Activated gamma-delta T cell (primary cell): Measurements from ENCODE around the gene NEURL1B.
"Not testable (repeated sequence)": the region's sequence is repeated elsewhere in the genome, so short reads cannot be mapped to it uniquely, and the experiment has no call there.

Experiments used
- DNase-seq: peaks from one replicate; lab custom pipeline; 2025; lab: John Stamatoyannopoulos, UW

The NEURL1B gene

GRCh38 chr5:172657524-172658233 is 16.6 kb downstream of the NEURL1B start:
- DNase-seq = not testable (repeated sequence)

- no peak for DNase-seq
These were observed 17.3 kb downstream of the NEURL1B start for GRCh38 chr5:172658391-172658790.

GRCh38 chr5:172658961-172659501 is 18.0 kb downstream of the NEURL1B start:
- DNase-seq = no peak

GRCh38 chr5:172659570-172659908 is 18.5 kb downstream of the NEURL1B start:
- DNase-seq = no peak

- DNase-seq = no peak
These were observed 19.0 kb downstream of the NEURL1B start for GRCh38 chr5:172659909-172660628.

GRCh38 chr5:172660974-172661373 is 19.9 kb downstream of the NEURL1B start:
- no peak for DNase-seq

- no peak for DNase-seq
These were observed 20.5 kb downstream of the NEURL1B start for GRCh38 chr5:172661526-172661925.

GRCh38 chr5:172662596-172662995 is 21.5 kb downstream of the NEURL1B start:
- no peak for DNase-seq

- DNase-seq = no peak
These were observed 23.0 kb downstream of the NEURL1B start for GRCh38 chr5:172664018-172664417.

GRCh38 chr5:172664681-172665541 is 23.8 kb downstream of the NEURL1B start:
- DNase-seq = no peak

GRCh38 chr5:172666251-172666650 is 25.2 kb downstream of the NEURL1B start:
- no peak for DNase-seq

- no peak for DNase-seq
These were observed 26.9 kb downstream of the NEURL1B start for GRCh38 chr5:172667786-172668593.

- no peak for DNase-seq
These were observed 27.6 kb downstream of the NEURL1B start for GRCh38 chr5:172668594-172669071.

- no peak for DNase-seq
These were observed 28.4 kb downstream of the NEURL1B start for GRCh38 chr5:172669386-172670004.

- no peak for DNase-seq
These were observed 28.9 kb downstream of the NEURL1B start for GRCh38 chr5:172670005-172670402.

GRCh38 chr5:172670444-172670843 is 29.4 kb downstream of the NEURL1B start:
- no peak for DNase-seq

- DNase-seq = no peak
These were observed 30.0 kb downstream of the NEURL1B start for GRCh38 chr5:172671091-172671490.

- no peak for DNase-seq
These were observed 31.6 kb downstream of the NEURL1B start for GRCh38 chr5:172672681-172673080.

GRCh38 chr5:172674155-172674554 is 33.1 kb downstream of the NEURL1B start:
- no peak for DNase-seq

- DNase-seq = no peak
These were observed 35.9 kb downstream of the NEURL1B start for GRCh38 chr5:172676914-172677475.
